GM19240 (cell line): Measurements from ENCODE around the gene IRAK1.
A peak's percentile ranks its signal among the peaks of the same experiment; 100 is the strongest.

Experiments
- DNase-seq: peaks from one replicate; pipeline ENCODE4 v3.0.0; 2011; ENCODE audit warnings: low spot score; ENCODE audit not compliant: insufficient read length

IRAK1 gene

GRCh38 chrX:153971450-153972367, 48.0 kb downstream of the IRAK1 start, which contains the start of gene HCFC1:
Gene HCFC1 (minus strand): TSS chrX:153971818. CDS start chrX:153970840, 978 bp downstream.
- peak; percentile 45 for DNase-seq

GRCh38 chrX:153971124-153971449, 48.6 kb downstream of the IRAK1 start:
- peak; percentile 85 for DNase-seq

DNA sequence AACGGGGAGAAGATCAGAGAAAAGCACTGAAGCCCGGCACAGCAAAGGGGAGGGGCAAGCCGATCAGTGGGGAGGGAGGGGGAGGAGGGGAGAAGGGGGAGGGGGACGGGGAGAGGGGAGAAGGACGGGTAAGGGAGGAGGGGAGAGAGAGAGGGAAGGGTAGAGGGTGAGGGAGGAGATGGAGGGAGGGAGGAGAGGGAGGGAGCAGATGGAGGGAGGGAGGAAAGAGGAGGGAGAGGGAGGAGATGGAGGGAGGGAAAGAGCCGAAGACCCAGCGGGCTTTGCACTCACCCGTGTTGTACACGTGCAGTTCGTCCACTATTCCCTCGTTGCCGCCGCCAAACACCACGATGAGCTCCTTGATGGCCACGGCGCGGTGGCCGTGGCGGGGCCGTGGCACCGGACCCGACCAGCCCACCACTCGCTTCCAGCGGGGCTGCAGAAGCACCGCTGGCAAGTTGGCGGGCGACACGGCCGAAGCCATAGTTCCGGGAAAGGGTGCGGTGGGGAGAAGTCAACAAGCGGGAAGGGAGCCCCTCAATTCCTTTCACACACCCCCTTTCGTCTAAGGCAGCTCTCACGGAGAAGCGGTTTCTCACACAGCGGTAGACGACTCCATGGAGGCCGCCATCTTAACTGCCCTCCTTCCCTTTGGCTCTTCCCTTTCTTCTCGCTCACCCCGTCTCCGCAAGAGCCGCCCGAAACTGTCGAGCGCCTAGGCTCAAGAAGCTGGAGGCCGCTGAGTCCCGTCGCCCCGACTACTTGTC, 49.2 kb downstream of the IRAK1 start:
- DNase-seq = no peak

- no peak for DNase-seq
Observed at GRCh38 chrX:153969904-153970356, 49.8 kb downstream of the IRAK1 start.

DNA sequence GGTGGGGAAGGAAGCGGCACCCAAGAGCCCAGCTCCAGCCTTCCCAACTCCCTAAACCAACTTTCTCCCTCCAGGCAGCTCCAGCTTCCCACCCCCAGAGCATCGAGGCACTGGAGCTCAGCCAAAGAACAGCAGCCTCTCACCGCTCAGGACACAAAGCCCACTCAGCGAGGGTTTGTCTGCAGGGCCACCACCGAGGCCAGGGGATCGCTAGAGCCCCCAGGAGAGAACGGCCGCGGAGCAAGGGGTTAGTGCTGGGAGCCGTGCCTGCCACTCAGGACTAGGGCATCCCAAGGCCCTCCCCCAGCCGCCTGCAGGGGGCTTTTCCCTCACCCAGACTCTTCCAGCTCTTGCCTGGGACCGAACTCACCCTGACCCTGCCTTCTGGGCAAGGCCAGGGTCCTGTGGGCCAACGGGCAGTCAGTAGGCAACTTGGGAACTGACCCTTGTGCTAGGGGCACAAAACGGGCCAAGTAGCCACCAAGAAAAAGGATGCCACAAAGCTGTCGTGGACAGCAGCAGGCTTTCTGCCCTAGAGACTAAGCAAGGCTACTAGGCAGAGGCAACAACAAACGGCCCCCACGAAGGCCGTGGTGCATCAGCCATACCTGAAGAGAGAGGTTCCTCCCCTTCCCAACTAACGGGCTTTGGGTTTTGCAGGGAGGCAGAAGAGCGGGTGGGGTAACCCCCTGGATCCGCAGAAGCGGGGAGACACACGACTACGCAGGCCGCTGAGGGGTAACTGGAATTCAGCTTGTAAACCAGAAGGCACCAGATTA, 50.4 kb downstream of the IRAK1 start:
- no peak for DNase-seq

- DNase-seq = no peak
Observed at GRCh38 chrX:153968754-153969124, 51.0 kb downstream of the IRAK1 start.

GRCh38 chrX:153968255-153968654, 51.4 kb downstream of the IRAK1 start:
- no peak for DNase-seq

DNA sequence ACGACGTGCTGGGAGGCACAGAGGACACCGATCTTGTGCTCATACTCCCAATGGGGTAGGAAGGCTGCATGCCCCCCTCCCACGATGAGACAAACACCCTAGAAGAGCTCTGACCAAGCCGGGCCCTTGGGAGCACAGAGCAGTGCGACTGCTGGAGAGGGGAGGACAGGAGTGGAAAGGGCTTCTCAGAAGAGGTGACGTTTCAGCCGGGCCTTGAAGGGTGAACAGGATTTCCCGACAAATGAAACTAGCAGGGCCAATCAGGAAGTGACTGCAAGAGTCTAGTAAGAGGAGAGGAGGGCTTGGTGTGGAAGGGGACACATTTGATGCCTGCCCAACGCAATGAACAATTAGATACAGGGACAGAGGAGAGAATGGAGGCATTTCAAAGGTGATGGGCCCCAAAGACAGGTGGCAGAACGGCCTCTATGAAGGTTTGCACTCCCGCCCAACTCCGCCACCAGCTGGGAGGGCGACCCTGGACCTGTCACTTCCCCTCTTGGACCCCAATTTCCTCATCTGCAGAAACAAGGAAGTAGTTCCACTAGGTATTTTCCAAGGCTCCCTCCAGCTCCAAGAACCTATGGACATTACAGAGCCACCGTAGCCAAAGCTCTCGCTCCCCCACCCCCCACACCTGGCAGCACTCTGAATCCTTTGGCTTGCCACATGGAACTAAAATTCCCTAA, 52.0 kb downstream of the IRAK1 start:
- no peak for DNase-seq

- DNase-seq = no peak
Observed at GRCh38 chrX:153966841-153967535, 52.7 kb downstream of the IRAK1 start.

GRCh38 chrX:153966283-153966688, 53.4 kb downstream of the IRAK1 start:
- DNase-seq = no peak

- no peak for DNase-seq
Observed at GRCh38 chrX:153965406-153965805, 54.3 kb downstream of the IRAK1 start.

DNA sequence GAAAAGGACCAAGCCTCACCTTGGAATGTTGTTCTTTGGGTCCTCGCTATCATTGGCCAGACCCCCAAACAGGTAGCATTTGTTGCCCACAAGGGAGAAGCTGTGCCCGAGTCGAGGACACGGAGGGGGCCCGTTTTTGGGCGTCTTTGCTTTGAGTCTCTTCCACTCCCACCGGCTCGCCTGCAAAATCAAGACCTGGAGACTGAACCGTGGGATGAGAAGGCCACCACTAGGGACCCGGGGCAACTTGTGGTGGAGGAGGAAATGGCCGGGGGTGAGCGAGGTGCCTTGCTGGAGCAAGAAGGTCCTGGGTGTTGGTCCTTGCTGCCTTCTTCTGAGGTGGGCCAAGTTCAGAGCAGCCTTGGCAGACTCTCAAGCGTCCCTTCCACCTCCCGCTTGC, 55.6 kb downstream of the IRAK1 start:
- DNase-seq = no peak

GRCh38 chrX:153963546-153963945, 56.2 kb downstream of the IRAK1 start:
- no peak for DNase-seq

DNA sequence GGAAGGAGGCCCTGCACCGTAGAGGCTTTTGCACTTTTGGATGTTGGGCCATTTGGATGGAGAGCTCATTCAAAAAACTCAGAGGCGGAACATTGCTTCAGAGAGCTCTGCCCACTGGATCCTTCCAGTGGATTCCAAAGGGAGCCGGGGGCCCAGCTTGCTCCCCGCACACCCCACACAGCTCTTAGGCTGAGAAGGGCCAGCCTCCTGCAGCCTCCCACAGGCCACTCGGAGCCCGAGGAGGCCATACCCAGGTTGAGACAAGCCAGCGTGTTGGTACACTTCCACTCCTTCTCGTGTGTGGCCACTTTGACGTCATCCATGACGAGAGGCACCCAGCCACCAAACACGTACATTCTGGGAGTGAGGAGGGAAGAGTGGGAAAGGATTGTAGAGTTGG, 58.4 kb downstream of the IRAK1 start:
- no peak for DNase-seq

DNA sequence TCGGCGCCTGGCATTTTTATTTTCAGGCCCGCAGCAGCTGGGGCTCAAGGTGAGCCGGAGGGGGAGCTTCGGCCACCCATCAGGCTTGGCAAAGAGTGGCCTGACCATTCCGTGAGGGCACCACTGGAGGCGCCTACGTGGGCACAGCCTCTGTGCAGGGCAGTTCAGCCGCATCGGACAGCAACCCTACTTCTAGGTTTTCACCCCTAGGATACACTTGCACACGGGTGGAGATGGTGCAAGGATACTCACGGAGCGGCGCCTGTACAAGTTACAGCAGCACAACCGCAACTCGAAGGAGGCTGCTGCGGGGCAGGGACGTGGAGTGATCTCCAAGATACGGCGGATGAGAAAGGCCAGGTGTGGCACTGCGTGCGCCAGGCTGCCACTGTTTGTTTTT, 58.9 kb downstream of the IRAK1 start:
- no peak for DNase-seq
